Activated gamma-delta T cell treated with Interleukin-2 at 50 U/mL for 16 hours (primary cell): ENCODE results near the gene ATN1.

ENCODE experiments used
- DNase-seq: peaks from one replicate; pipeline ENCODE4 v3.0.0-alpha.2; 2020

The ATN1 gene

GRCh38 chr12:6959805-6960592 is 32.2 kb downstream of the ATN1 start:
- DNase-seq: no peak

GRCh38 chr12:6960593-6961277 is 33.0 kb downstream of the ATN1 start:
- peak; percentile 14 for DNase-seq

GRCh38 chr12:6961278-6961694 is 33.5 kb downstream of the ATN1 start:
- peak; percentile 87 for DNase-seq

- no peak for DNase-seq
These were observed 34.0 kb downstream of the ATN1 start for GRCh38 chr12:6961695-6962284.

- no peak for DNase-seq
These were observed 34.7 kb downstream of the ATN1 start for GRCh38 chr12:6962285-6963015.

DNA sequence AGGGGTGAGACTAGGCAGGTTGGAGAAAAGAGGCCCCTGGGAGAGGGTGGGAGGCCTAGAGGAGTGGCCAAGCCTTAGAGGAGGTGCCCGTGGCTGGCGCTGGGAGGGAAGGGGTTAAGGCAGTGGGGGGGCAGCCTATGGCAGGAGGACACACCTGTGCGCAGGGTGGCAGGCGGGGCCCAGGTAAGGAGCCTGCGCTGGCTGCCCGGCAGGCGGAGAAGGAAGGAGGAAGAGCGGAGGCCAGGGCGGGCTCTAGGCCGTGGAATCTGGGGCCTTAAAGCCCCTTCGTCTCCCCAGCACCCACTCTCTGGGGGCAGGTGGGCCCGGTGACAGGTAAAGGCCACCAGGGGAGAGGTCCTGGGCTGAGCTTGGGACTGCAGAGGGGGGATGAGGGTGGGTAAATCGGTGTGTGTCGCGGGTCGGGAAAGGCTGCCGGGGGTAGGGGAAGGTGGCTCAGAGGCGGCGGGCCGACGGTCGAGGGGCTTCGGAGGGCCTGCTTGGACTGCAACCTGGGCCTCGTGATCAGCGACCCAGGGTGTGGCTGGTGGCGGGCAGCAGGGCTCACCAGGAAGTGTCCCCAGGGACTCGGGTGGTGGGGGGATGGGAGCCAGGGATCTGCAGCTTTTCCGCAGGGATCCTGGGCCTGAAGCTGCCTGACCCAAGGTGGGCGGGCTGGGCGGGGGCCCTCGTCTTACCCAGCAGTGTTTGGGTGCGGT is 35.4 kb downstream of the ATN1 start:
- no peak for DNase-seq

- DNase-seq: no peak
These were observed 36.1 kb downstream of the ATN1 start for GRCh38 chr12:6963791-6964413.

DNA sequence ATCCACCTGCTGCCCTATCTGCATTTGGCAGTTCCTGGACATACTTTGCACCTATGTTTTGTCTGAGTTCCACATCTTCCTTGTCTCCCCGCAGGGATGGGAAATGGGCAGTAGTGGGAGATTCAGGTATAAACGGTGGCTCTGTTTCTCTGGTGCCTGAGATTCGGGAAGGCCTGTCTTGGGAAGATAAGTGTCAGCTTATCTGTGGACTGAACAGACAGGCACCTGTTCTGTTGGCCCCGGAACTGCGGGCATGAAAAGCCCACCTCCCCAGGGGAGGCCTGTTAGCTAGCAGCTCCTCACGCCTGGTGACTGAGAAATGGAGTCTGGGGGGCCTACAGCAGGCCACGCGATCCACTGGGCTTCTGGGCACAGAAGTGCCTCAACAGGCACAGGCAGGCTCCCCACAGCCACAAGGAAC is 36.9 kb downstream of the ATN1 start:
- DNase-seq: no peak

GRCh38 chr12:6965026-6965661 is 37.4 kb downstream of the ATN1 start:
- DNase-seq: peak; percentile 89

DNA sequence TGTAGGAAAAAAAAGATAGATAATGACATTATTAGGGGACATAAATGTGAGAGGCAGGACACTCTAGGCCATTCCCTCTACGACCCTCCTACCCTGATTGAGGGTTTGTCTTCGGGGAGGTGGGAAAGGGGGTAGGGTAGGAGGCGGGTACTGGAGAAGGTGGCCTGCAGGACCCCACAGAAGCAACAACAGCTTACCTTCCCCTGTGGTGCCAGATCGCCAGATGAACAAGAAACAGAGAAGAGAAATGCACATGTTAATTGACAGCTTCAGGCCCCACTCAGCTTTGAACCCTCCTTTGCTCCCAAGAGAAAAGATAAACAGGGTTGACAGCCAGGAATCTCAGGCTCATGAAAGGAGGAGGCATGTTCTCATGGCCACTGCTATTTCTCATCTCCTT is 38.0 kb downstream of the ATN1 start:
- no peak for DNase-seq

- no peak for DNase-seq
These were observed 38.6 kb downstream of the ATN1 start for GRCh38 chr12:6966351-6966750.

GRCh38 chr12:6967651-6968100 is 39.9 kb downstream of the ATN1 start:
- DNase-seq: no peak

GRCh38 chr12:6968426-6968825 is 40.7 kb downstream of the ATN1 start:
- no peak for DNase-seq

DNA sequence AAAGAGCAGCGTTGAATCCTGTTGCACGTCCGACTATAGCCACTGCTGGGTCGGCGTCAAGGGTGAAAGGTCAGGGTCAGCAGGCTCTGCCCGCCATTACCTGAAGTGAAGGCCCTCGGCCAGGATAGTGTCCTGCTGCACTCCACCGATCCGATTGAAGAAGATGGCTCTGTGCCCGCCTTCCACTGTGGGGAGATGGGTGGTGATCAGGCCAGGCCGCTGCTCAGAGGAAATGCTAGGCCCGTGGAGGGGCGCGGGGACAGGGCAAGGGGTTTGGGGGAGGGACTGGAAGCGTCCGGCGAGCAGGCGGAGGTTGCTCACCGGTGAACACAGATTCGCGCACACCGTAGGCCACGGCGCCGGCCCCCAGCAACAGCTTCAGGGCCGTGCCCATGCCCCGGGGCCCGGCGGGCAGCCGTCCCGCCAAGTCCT is 42.4 kb downstream of the ATN1 start:
- DNase-seq: no peak

DNA sequence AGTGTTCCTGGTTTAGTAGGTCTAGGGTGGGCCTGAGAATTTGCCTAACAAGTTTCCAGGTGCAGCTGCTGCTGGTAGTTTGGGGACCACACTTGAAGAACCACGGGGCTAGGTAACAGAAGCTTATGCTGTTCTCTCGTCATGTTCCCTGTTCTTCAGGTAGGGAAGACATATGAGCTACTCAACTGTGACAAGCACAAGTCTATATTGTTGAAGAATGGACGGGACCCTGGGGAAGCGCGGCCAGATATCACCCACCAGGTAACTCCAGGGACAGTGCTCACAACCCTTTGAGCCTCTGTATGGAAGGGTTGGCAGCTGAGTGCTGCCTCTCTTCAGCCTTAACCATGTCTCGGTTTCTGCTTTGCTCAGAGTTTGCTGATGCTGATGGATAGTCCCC is 46.4 kb downstream of the ATN1 start:
- no peak for DNase-seq

DNA sequence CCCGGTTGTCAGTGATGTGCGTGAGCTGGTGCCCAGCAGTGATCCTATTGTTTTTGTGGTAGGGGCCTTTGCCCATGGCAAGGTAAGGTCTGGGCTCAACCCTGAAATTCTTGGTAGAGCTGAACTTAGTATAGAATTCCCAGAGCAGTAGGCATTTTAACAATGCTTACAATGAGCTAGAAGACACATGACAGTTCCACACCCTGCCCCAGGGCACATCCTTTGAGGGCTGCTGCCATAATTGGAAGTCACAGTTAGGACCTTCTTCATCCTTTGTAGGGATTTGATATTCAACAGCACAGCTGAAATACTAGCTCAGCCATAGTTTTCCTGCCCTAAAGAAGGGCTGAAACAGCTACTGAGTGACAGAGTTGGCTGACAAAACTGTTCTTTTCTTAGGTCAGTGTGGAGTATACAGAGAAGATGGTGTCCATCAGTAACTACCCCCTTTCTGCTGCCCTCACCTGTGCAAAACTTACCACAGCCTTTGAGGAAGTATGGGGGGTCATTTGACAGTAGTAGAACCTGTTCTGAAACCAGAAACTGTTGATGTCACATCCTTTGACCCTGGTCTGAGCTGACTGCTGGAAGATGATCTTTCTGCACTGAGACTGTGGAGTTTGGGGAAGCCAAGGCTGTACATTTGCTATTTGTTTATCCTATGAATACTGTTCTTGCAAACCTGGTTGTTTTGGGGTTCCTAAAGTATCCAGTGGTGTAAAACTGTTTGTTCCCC is 47.7 kb downstream of the ATN1 start:
- DNase-seq: no peak

- no peak for DNase-seq
These were observed 49.9 kb downstream of the ATN1 start for GRCh38 chr12:6977653-6978052.

DNA sequence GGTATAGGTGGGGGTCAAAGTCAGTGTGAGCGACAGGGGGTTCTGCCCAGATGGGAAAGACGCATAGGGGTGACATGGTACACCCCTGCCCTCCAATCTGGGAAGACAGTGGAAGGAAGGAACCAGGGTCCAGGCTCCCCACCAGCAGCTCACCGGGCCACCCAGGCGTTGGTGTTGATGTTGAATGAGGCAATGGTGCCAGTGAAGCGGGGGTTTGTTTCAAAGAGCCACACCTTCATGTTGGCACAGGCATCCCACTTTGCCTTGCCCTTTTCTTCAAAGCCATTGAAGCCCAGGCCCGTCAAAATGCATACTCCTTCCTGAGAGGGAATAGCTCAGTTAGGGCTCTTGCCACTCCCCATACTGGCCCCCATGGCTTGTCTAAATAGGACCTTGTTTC is 50.4 kb downstream of the ATN1 start:
- DNase-seq: no peak

- no peak for DNase-seq
These were observed 50.9 kb downstream of the ATN1 start for GRCh38 chr12:6978611-6979011.

GRCh38 chr12:6979021-6979420 is 51.3 kb downstream of the ATN1 start:
- DNase-seq: no peak

GRCh38 chr12:6979453-6979852 is 51.7 kb downstream of the ATN1 start:
- no peak for DNase-seq
